Glutamatergic neuron (in vitro differentiated cells): ENCODE data around the gene CD300E. TPM values are rescaled to one million over a fixed set of nuclear protein-coding genes. Genes with fewer than 3 reads are reported as not detected.
"Not testable (repeated sequence)": the region's sequence is repeated elsewhere in the genome, so short reads cannot be mapped to it uniquely, and the experiment has no call there.

Experiments
- DNase-seq: peaks from one replicate; pipeline ENCODE4 v3.0.0; 2022
- H3K27ac Mint-ChIP-seq: one replicate; pipeline ENCODE4 v1.8.0; 2020; ENCODE audit warnings: mild to moderate bottlenecking, mixed read lengths, inconsistent platforms; ENCODE audit not compliant: unreplicated experiment
- H3K27me3 Mint-ChIP-seq: one replicate; pipeline ENCODE4 v1.8.0; 2020; ENCODE audit warnings: mild to moderate bottlenecking, moderate library complexity, mixed read lengths, inconsistent platforms; ENCODE audit not compliant: unreplicated experiment
- H3K36me3 Mint-ChIP-seq: one replicate; pipeline ENCODE4 v1.8.0; 2020; ENCODE audit warnings: mild to moderate bottlenecking, mixed read lengths, inconsistent platforms; ENCODE audit not compliant: unreplicated experiment
- H3K4me1 Mint-ChIP-seq: one replicate; pipeline ENCODE4 v1.8.0; 2020; ENCODE audit warnings: mild to moderate bottlenecking, low read depth, mixed read lengths, inconsistent platforms; ENCODE audit not compliant: unreplicated experiment
- H3K4me3 Mint-ChIP-seq: one replicate; pipeline ENCODE4 v1.8.0; 2020; ENCODE audit warnings: mild to moderate bottlenecking, mixed read lengths, inconsistent platforms; ENCODE audit not compliant: unreplicated experiment
- H3K9me3 Mint-ChIP-seq: one replicate; pipeline ENCODE4 v1.8.0; 2020; ENCODE audit warnings: mild to moderate bottlenecking, moderate library complexity, mixed read lengths, inconsistent platforms; ENCODE audit not compliant: unreplicated experiment
- CTCF ChIP-seq: fragments of 200-600 bp; sonication (generic); IDR thresholded peaks from one replicate; pipeline ENCODE4 v1.5.0; 2021; ENCODE audit not compliant: partially characterized antibody, unreplicated experiment
- total RNA-seq: library from RNA; stranded (reverse); fragmentation: NEBNext Ultra II Directional; extraction: Animal tissue kit (Norgen Biotek cat#: 25700); gene quantifications from one replicate; pipeline ENCODE4 v1.2.1, GENCODE V29; 2021; ENCODE audit not compliant: unreplicated experiment

CD300E gene
- total RNA-seq, 1 donor from 2014 or later = not detected

DNA sequence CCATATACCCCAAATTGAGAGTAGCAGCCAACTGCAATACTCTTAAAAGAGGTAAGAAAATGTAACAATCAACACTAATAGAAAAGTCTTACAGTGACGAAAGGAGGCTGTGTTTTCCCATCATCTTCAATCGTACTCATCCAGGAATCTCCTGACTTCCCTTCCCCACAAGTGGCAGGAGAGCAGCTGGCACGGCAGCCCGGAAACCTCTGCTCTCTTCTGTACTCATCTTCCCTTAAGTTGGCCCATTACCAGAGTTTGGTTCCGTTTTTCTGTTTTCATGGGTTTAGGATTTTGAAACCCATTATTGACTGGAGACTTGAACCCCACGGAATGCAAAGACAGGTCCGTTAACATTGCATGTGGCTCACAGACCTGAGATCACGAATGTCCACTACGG lies 44.6 kb downstream of the CD300E start:
- Mint-ChIP-seq H3K4me3 (no peak overlapping the region), H3K4me1 (no peaks in the 10 kb centered on the region), H3K9me3 (peaks cover 2% of the 10 kb centered on the region), H3K27ac (no peak overlapping the region), H3K36me3 (peaks cover 7% of the 10 kb centered on the region), H3K27me3 (peaks cover 10% of the 10 kb centered on the region)
- TF ChIP-seq CTCF = no peak
- DNase-seq = no peak

- TF ChIP-seq CTCF = no peak
- H3K27ac Mint-ChIP-seq = no peak overlapping the region
- H3K9me3 Mint-ChIP-seq = peaks cover 2% of the 10 kb centered on the region
- H3K4me1 Mint-ChIP-seq = peaks cover 3% of the 10 kb centered on the region
- H3K27me3 Mint-ChIP-seq = peaks cover 7% of the 10 kb centered on the region
- no peak overlapping the region for H3K4me3 Mint-ChIP-seq
- H3K36me3 Mint-ChIP-seq = no peaks in the 10 kb centered on the region
- no peak for DNase-seq
Observed at GRCh38 chr17:74574489-74575142, 48.9 kb downstream of the CD300E start.

DNA sequence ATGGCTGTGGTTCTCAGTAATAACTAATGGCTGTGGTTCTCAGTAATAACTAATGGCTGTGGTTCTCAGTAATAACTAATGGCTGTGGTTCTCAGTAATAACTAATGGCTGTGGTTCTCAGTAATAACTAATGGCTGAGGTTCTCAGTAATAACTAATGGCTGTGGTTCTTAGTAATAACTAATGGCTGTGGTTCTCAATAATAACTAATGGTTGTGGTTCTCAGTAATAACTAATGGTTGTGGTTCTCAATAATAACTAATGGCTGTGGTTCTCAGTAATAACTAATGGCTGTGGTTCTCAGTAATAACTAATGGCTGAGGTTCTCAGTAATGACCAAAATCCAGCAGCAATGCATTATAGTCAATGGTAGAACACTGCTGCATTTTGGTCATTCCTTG lies 49.9 kb downstream of the CD300E start:
- H3K4me1 Mint-ChIP-seq, H3K27me3 Mint-ChIP-seq, H3K9me3 Mint-ChIP-seq, DNase-seq, H3K4me3 Mint-ChIP-seq, H3K36me3 Mint-ChIP-seq, H3K27ac Mint-ChIP-seq: not testable (repeated sequence)

- no peak for TF ChIP-seq CTCF
- H3K36me3 Mint-ChIP-seq = peaks cover 3% of the 10 kb centered on the region
- no peak overlapping the region for H3K27ac Mint-ChIP-seq
- DNase-seq = no peak
- peaks cover 5% of the 10 kb centered on the region for H3K27me3 Mint-ChIP-seq
- no peak overlapping the region for H3K4me3 Mint-ChIP-seq
- peaks cover 2% of the 10 kb centered on the region for H3K9me3 Mint-ChIP-seq
- H3K4me1 Mint-ChIP-seq = peaks cover 8% of the 10 kb centered on the region
Observed at GRCh38 chr17:74573169-74573568, 50.4 kb downstream of the CD300E start.

DNA sequence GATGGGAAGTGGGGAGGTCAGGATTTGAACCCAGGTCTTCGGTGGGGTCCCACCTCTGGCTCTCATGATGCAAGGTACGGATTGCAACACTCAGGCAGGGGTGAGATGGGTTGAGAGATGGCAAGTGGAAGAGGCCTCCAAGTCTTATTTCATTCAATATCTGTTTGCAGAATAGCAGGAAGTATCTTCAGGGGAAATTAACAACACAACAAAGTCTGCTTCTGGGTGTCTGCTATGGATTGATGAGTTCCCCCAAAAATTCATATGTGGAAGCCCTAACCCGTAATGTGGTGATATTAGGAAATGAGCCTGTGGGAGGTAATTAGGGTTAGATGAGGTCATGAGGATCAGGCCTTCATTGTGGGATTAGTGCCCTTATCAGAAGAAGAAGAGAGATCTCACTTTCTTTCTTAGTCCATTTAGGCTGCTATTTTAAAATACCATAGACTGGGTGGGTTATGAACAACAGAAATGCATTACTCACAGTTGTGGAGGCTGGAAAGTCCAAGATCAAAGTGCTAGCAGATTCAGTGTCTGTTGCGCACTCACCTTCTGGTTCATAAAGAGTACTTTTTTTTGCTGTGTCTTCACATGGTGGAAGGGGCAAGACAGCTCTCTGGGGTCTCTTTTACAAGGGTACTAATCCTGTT lies 51.8 kb downstream of the CD300E start:
- peaks cover 5% of the 10 kb centered on the region for H3K36me3 Mint-ChIP-seq
- no peaks in the 10 kb centered on the region for H3K9me3 Mint-ChIP-seq
- H3K4me1 Mint-ChIP-seq = peaks cover 11% of the 10 kb centered on the region
- H3K4me3 Mint-ChIP-seq = no peak overlapping the region
- H3K27me3 Mint-ChIP-seq = peaks cover 3% of the 10 kb centered on the region
- DNase-seq = no peak
- TF ChIP-seq CTCF = no peak
- no peak overlapping the region for H3K27ac Mint-ChIP-seq
